ENCODE data around the gene BRD7.

The BRD7 gene

DNA sequence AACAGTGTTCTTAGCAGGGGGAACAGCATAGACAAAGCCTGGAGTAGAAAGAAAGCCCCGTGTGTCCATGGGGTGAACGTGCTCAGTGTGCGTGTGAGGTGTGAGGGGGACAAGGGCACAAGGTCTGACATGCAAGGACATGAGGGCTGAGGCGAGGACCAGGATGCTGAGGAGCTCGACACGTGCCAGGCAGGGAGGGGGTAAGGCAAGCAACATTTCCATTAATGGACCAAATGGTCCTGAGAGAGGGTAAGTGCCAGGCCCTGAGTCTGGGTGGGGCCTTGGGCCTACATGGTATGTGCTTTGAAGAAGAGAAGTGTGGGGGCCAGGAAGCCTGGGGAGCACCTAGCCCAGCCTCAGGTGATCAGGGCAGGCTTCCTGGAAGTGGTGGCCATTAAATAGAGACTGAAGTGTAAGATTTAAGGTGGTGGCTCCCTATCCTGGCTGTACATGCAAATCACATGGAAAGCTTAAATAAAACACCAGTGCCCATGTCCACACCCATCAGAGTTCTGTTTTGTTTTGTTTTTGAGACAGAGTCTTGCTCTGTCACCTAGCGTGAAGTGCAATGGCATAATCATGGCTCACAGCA is 73.2 kb downstream of the BRD7 start:
- no peaks in the 10 kb centered on the region for H3K4me1 ChIP-seq (ENCODE audit: low read length)
- no peaks in the 10 kb centered on the region for H3K79me2 ChIP-seq (ENCODE audit: low read length)
- H4K20me1 ChIP-seq (ENCODE audit: insufficient read depth, low read length): peaks cover 9% of the 10 kb centered on the region; the same call in 1 of the 2 replicates
- no peaks in the 10 kb centered on the region for H3K27me3 ChIP-seq (ENCODE audit: low read depth, low read length)
- H2AFZ ChIP-seq (ENCODE audit: low read depth, low read length): no peak overlapping the region
- H3K4me3 ChIP-seq (ENCODE audit: low read length): no peak overlapping the region
- H3K36me3 ChIP-seq (replicated peaks; ENCODE audit: low read depth, low read length): peaks cover 32% of the 10 kb centered on the region
- H3K9ac ChIP-seq (ENCODE audit: low read length): no peak overlapping the region
- TF ChIP-seq CTCF (IDR thresholded peaks at IDR 0.05; ENCODE audit: low read depth, low read length) (no peak), EZH2phosphoT487 (IDR thresholded peaks at IDR 0.05; ENCODE audit: low read depth) (no peak)
- H3K27ac ChIP-seq (ENCODE audit: low read length): no peak overlapping the region
- H3K9me3 ChIP-seq (ENCODE audit: insufficient read depth, low read length): no peaks in the 10 kb centered on the region
- no peak overlapping the region for H3K4me2 ChIP-seq (ENCODE audit: low read length)

- H2AFZ ChIP-seq (ENCODE audit: low read depth, low read length): no peak overlapping the region
- no peak overlapping the region for H3K9ac ChIP-seq (ENCODE audit: low read length)
- no peaks in the 10 kb centered on the region for H3K9me3 ChIP-seq (ENCODE audit: insufficient read depth, low read length)
- no peaks in the 10 kb centered on the region for H3K27me3 ChIP-seq (ENCODE audit: low read depth, low read length)
- peaks cover 9% of the 10 kb centered on the region; the same call in 1 of the 2 replicates for H4K20me1 ChIP-seq (ENCODE audit: insufficient read depth, low read length)
- no peaks in the 10 kb centered on the region for H3K79me2 ChIP-seq (ENCODE audit: low read length)
- H3K27ac ChIP-seq (ENCODE audit: low read length): no peak overlapping the region
- no peak overlapping the region for H3K4me3 ChIP-seq (ENCODE audit: low read length)
- H3K4me1 ChIP-seq (ENCODE audit: low read length): no peaks in the 10 kb centered on the region
- TF ChIP-seq EZH2phosphoT487 (IDR thresholded peaks at IDR 0.05; ENCODE audit: low read depth) (no peak), CTCF (IDR thresholded peaks at IDR 0.05; ENCODE audit: low read depth, low read length) (no peak)
- peaks cover 36% of the 10 kb centered on the region for H3K36me3 ChIP-seq (replicated peaks; ENCODE audit: low read depth, low read length)
- no peak overlapping the region for H3K4me2 ChIP-seq (ENCODE audit: low read length)
Observed at GRCh38 chr16:50294955-50295354, 73.8 kb downstream of the BRD7 start.

DNA sequence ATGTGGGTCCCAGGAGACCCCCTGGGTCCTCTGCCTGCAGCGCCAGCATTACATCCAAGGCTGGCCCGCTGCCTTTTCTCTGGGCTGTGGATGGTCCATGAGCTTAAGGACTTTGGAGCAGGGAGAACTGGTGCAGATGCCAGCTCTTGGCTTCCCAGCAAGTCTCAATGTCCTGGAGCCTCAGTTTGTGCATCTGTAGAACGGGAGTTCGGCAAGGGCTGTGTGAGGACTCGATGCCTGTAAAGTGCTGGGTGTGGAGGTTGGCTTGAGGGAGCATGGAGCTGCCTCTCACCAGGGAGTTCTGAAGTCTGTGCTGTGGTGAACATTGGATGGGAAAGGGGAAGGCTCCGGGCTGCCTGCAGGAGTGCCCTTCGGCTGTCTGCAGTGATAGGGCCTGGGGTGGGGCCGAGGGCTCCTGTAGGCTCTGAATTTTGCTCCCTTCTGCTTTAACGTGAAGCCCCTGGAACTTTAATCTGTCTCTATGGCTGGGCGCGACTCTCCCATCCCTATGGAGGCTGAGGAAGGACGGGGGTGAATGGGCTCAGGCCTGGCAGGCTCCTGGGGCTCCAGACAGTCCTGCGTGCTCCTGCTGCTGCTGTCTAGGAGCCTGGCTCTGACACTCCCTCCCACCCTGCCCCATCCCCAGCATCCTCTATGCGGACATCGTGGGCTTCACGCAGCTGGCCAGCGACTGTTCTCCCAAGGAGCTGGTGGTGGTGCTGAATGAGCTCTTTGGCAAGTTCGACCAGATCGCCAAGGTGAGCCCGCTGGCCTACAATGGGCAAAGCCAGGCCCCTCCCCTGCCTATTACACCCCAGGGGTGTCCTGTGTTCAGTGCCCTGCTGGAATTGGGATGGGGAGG is 74.6 kb downstream of the BRD7 start:
- Histone ChIP-seq H3K27me3 (ENCODE audit: low read depth, low read length) (no peaks in the 10 kb centered on the region), H4K20me1 (ENCODE audit: insufficient read depth, low read length) (peaks cover 12% of the 10 kb centered on the region; the same call in 1 of the 2 replicates), H3K79me2 (ENCODE audit: low read length) (no peaks in the 10 kb centered on the region), H3K9ac (ENCODE audit: low read length) (no peak overlapping the region), H3K9me3 (ENCODE audit: insufficient read depth, low read length) (no peaks in the 10 kb centered on the region), H2AFZ (ENCODE audit: low read depth, low read length) (no peak overlapping the region), H3K36me3 (replicated peaks; ENCODE audit: low read depth, low read length) (peaks cover 40% of the 10 kb centered on the region), H3K27ac (ENCODE audit: low read length) (no peak overlapping the region), H3K4me3 (ENCODE audit: low read length) (no peak overlapping the region), H3K4me1 (ENCODE audit: low read length) (no peaks in the 10 kb centered on the region), H3K4me2 (ENCODE audit: low read length) (no peak overlapping the region)
- TF ChIP-seq CTCF (IDR thresholded peaks at IDR 0.05; ENCODE audit: low read depth, low read length) (no peak), EZH2phosphoT487 (IDR thresholded peaks at IDR 0.05; ENCODE audit: low read depth) (no peak)

DNA sequence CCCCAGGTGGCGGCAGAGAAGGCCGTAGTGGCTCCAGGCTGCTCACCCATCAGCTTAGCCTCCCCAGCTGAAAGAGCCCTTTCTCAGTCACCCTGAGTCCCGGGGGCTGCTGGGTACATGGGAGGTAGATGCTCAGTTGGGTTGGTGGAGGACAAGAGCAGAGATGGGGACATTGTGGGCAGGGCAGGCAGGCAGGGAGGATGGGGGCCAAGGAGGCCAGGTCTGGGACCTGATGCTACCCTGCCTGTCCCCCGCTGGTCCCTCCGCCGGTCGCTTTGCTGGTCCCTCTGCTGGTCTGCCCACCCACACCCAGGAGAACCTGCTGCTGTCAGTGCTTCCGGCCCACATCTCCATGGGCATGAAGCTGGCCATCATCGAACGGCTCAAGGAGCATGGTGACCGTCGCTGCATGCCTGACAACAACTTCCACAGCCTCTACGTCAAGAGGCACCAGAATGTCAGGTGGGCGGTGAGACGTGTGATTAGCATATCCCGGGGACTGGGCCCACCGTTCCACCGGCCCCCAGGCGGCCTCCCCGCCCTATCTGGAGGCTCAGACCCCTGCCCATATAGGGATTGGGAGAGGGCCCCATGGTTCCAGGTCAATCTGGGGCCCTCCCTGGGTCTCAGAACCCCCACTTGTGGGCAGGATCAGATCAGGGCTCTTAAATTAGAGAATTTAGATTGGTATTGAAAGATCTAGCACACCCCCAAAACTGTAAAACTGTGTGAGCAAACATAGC is 75.6 kb downstream of the BRD7 start:
- H3K4me3 ChIP-seq (ENCODE audit: low read length): no peak overlapping the region
- H3K4me1 ChIP-seq (ENCODE audit: low read length): no peaks in the 10 kb centered on the region
- H3K36me3 ChIP-seq (replicated peaks; ENCODE audit: low read depth, low read length): peaks cover 42% of the 10 kb centered on the region
- H3K79me2 ChIP-seq (ENCODE audit: low read length): no peaks in the 10 kb centered on the region
- peaks cover 12% of the 10 kb centered on the region; the same call in 1 of the 2 replicates for H4K20me1 ChIP-seq (ENCODE audit: insufficient read depth, low read length)
- H3K27me3 ChIP-seq (ENCODE audit: low read depth, low read length): no peaks in the 10 kb centered on the region
- no peak overlapping the region for H2AFZ ChIP-seq (ENCODE audit: low read depth, low read length)
- no peak overlapping the region for H3K4me2 ChIP-seq (ENCODE audit: low read length)
- no peak overlapping the region for H3K27ac ChIP-seq (ENCODE audit: low read length)
- TF ChIP-seq CTCF (IDR thresholded peaks at IDR 0.05; ENCODE audit: low read depth, low read length): no peak
- no peak for TF ChIP-seq EZH2phosphoT487 (IDR thresholded peaks at IDR 0.05; ENCODE audit: low read depth)
- no peak overlapping the region for H3K9ac ChIP-seq (ENCODE audit: low read length)
- no peaks in the 10 kb centered on the region for H3K9me3 ChIP-seq (ENCODE audit: insufficient read depth, low read length)
